Memory B cell (primary cell): ENCODE data around the gene GNB1.
"Not testable (repeated sequence)": the region's sequence is repeated elsewhere in the genome, so short reads cannot be mapped to it uniquely, and the experiment has no call there.

Experiments
- ATAC-seq: fragments of 150-1000 bp; cut with Tn5 transposase; 2 replicates; pipeline ENCODE4 v1.10.0; 2021; ENCODE audit warnings: low read depth, mild to moderate bottlenecking, moderate library complexity
- DNase-seq, 2 donors: peaks; one replicate each; pipeline ENCODE4 v3.0.0; 2022; ENCODE audit warnings: low spot score in 2 of 2
- H3K27ac Mint-ChIP-seq: one replicate; pipeline ENCODE4 v1.8.0; 2022; ENCODE audit warnings: mild to moderate bottlenecking, moderate library complexity, mixed read lengths
- H3K27me3 Mint-ChIP-seq: one replicate; pipeline ENCODE4 v1.8.0; 2022; ENCODE audit warnings: mixed read lengths
- H3K36me3 Mint-ChIP-seq: one replicate; pipeline ENCODE4 v1.8.0; 2022; ENCODE audit warnings: mild to moderate bottlenecking, mixed read lengths
- H3K4me1 Mint-ChIP-seq: one replicate; pipeline ENCODE4 v1.8.0; 2022; ENCODE audit warnings: mixed read lengths
- H3K4me3 Mint-ChIP-seq: one replicate; pipeline ENCODE4 v1.8.0; 2022; ENCODE audit warnings: mild to moderate bottlenecking, moderate library complexity, mixed read lengths
- H3K9me3 Mint-ChIP-seq: one replicate; pipeline ENCODE4 v1.8.0; 2022; ENCODE audit warnings: mixed read lengths

Gene GNB1

GRCh38 chr1:1755852-1756251 is 135.0 kb downstream of the GNB1 start:
- Mint-ChIP-seq H3K36me3 (peaks cover 11% of the 10 kb centered on the region), H3K27ac (no peak overlapping the region), H3K4me1 (no peaks in the 10 kb centered on the region), H3K9me3 (no peaks in the 10 kb centered on the region), H3K27me3 (no peaks in the 10 kb centered on the region), H3K4me3 (no peak overlapping the region)
- DNase-seq (no peak), ATAC-seq (no peak)

- Mint-ChIP-seq H3K4me1 (no peaks in the 10 kb centered on the region), H3K9me3 (no peaks in the 10 kb centered on the region), H3K36me3 (peaks cover 11% of the 10 kb centered on the region), H3K4me3 (no peak overlapping the region), H3K27me3 (no peaks in the 10 kb centered on the region), H3K27ac (no peak overlapping the region)
- DNase-seq (no peak), ATAC-seq (no peak)
Observed at GRCh38 chr1:1755426-1755825, 135.5 kb downstream of the GNB1 start.

DNA sequence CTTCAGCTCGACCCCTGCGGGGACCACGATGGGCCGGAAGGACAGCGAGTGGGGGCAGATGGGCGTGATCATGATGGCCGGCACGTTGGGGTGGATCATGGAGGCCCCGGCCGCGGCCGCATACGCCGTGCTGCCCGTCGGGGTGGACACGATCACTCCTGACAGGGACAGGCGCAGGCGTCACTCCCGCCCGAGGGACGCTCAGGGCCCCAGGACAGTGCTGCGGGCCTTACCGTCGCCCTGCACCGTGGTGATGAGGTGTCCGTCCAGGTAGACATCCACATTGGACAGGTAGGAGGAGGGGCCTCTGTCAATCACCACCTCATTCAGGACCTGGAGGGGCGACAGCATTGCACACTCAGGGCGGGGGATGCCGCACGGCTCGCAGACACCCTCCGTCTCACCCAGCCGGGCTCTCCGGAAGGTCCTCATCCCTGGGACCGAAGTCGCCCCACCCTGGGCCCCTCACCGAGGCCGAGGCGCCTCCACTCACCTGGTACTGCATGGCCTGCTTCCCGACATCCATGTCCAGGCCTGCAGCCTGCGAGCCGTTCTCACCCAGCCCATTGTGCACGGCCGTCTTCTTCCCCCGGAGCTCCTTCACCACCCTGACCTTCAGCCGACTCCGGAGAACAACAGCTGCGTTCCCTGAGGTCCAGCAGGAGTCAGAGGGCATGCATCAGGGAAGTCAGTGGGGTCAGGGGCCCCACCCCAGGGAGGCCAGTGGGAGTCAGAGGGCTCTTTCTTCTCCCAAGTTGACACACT is 136.7 kb downstream of the GNB1 start:
- Mint-ChIP-seq H3K27me3 (no peaks in the 10 kb centered on the region), H3K27ac (no peak overlapping the region), H3K9me3 (no peaks in the 10 kb centered on the region), H3K4me1 (peaks cover 3% of the 10 kb centered on the region), H3K36me3 (peaks cover 9% of the 10 kb centered on the region), H3K4me3 (no peak overlapping the region)
- no peak for ATAC-seq
- DNase-seq, result no peak

GRCh38 chr1:1753607-1754005 is 137.3 kb downstream of the GNB1 start:
- Mint-ChIP-seq H3K9me3 (no peaks in the 10 kb centered on the region), H3K27me3 (no peaks in the 10 kb centered on the region), H3K27ac (no peak overlapping the region), H3K4me1 (peaks cover 3% of the 10 kb centered on the region), H3K4me3 (no peak overlapping the region), H3K36me3 (peaks cover 7% of the 10 kb centered on the region)
- ATAC-seq, result no peak
- DNase-seq, result no peak

GRCh38 chr1:1752636-1753606 is 138.0 kb downstream of the GNB1 start:
- H3K27ac Mint-ChIP-seq, result no peak overlapping the region
- peaks cover 7% of the 10 kb centered on the region for H3K36me3 Mint-ChIP-seq
- H3K4me3 Mint-ChIP-seq, result no peak overlapping the region
- H3K4me1 Mint-ChIP-seq, result peaks cover 5% of the 10 kb centered on the region
- no peaks in the 10 kb centered on the region for H3K27me3 Mint-ChIP-seq
- no peak for ATAC-seq
- H3K9me3 Mint-ChIP-seq, result no peaks in the 10 kb centered on the region
- DNase-seq, result no peak

DNA sequence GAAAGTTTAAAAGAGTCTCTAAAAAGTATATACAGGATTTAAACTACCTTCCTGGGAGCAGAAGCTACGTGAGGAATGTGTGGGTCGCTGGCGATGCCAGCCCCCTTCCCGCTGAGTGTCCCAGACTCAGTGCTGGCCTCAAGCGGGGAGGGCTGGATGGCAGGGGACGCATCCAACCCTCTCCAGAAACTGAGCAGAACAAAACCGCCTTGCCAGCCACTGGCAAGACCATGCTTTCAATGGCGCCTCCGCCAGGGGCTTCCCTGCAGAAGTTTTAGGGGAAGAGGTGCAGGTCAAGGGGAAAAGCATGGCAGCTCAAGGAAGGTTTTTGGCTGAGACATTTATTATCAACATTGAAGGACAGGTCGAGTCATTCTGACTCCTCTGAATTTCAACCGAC is 138.7 kb downstream of the GNB1 start:
- Mint-ChIP-seq H3K27ac (no peak overlapping the region), H3K4me3 (no peak overlapping the region), H3K9me3 (no peaks in the 10 kb centered on the region), H3K27me3 (no peaks in the 10 kb centered on the region), H3K4me1 (peaks cover 5% of the 10 kb centered on the region), H3K36me3 (peaks cover 4% of the 10 kb centered on the region)
- no peak for DNase-seq
- ATAC-seq, result no peak

DNA sequence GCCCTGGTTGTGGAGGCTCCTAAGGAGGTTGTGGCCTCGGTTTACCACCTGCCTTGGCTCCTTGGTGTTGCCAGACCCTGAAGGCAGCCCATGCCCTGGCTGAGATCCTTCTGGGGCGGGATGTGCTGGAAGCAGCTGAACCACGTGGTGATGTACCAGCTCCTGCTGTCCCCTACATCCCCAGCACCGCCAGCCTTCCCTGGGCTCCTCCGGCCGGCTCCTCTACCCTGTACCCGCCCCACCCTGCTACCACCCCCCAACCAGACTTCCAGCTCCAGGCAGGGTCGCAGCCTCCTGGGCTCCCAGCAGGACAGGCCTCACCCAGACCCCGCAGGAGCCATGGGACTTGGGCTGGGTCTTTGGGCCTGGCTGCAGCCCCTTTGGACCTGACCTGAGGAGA is 140.9 kb downstream of the GNB1 start:
- H3K4me1 Mint-ChIP-seq, H3K27ac Mint-ChIP-seq, H3K4me3 Mint-ChIP-seq, H3K36me3 Mint-ChIP-seq, ATAC-seq, H3K9me3 Mint-ChIP-seq, H3K27me3 Mint-ChIP-seq, DNase-seq: not testable (repeated sequence)

DNA sequence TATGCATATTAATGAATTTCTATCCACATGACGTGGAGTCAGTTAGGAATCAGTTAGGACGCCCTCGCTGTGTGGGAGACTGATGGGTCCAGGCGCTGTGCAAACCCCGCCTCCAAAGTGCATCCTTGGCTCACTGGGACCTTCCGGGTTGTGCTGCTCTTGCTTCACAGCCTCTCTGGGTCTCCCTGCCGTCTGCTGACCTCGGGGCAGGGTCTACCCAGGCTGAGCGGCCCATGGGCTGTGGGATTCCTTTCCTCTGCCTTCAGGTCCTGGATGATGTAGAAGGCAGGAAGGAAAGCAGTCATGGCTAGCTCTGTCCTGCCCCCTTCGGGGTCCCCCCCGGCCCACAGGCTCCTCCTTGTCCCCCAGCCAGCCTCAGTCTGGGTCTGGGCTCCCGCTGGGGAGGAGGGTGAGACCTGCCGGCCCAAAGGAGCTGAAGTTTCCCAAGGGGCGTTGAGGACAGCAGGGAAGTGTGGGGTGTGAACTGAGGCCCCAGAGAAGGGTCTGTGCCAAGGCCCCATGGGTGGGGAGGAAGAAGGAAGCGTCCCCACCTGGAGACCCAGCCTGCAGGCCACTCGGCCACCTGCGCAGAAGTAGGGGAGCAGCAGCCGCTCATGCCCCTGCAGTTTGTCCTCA is 142.1 kb downstream of the GNB1 start:
- no peak for ATAC-seq
- H3K4me3 Mint-ChIP-seq, result peak overlapping the region; percentile 41
- no peak overlapping the region for H3K27ac Mint-ChIP-seq
- no peaks in the 10 kb centered on the region for H3K36me3 Mint-ChIP-seq
- DNase-seq, result no peak
- H3K9me3 Mint-ChIP-seq, result no peaks in the 10 kb centered on the region
- peaks cover 5% of the 10 kb centered on the region for H3K4me1 Mint-ChIP-seq
- H3K27me3 Mint-ChIP-seq, result no peaks in the 10 kb centered on the region

GRCh38 chr1:1746566-1746909 is 144.3 kb downstream of the GNB1 start:
- H3K27me3 Mint-ChIP-seq, DNase-seq, H3K4me1 Mint-ChIP-seq, H3K36me3 Mint-ChIP-seq, H3K9me3 Mint-ChIP-seq: not testable (repeated sequence)
- peak; percentile 74 for ATAC-seq
- Mint-ChIP-seq H3K27ac (peak overlapping the region; percentile 89), H3K4me3 (peak overlapping the region; percentile 73)

- Mint-ChIP-seq H3K4me3 (peak overlapping the region; percentile 73), H3K27ac (peak overlapping the region; percentile 89)
- not testable (repeated sequence) for H3K27me3 Mint-ChIP-seq, H3K36me3 Mint-ChIP-seq, H3K4me1 Mint-ChIP-seq, H3K9me3 Mint-ChIP-seq
- peak; percentile 58 to 96 for DNase-seq
- peak; percentile 63 for ATAC-seq
Observed at GRCh38 chr1:1745651-1746565, 145.0 kb downstream of the GNB1 start.

DNA sequence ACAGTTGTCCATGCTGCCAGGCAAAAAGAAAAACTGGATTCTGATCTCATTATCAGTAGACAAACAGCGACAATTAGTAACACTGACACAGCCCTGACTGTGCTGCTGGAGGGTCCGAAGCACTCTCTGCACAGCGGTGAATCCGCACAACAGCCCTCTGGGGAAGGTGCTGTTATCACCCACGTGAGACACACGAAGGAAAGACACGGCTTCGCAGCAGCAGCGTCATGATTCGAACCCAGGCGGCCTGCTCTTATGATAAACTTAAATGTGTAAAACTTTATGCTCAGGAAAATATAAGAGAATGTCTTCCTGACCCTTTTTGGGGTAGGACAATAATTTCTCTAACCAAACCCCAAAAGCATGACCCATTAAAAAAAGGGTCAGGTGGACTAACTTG is 148.4 kb downstream of the GNB1 start:
- not testable (repeated sequence) for H3K4me1 Mint-ChIP-seq, H3K9me3 Mint-ChIP-seq, H3K27me3 Mint-ChIP-seq, H3K36me3 Mint-ChIP-seq, DNase-seq, H3K27ac Mint-ChIP-seq, H3K4me3 Mint-ChIP-seq, ATAC-seq

GRCh38 chr1:1741013-1741412 is 149.9 kb downstream of the GNB1 start:
- not testable (repeated sequence) for DNase-seq, H3K9me3 Mint-ChIP-seq, H3K27ac Mint-ChIP-seq, H3K4me3 Mint-ChIP-seq, H3K27me3 Mint-ChIP-seq, H3K36me3 Mint-ChIP-seq, H3K4me1 Mint-ChIP-seq, ATAC-seq

DNA sequence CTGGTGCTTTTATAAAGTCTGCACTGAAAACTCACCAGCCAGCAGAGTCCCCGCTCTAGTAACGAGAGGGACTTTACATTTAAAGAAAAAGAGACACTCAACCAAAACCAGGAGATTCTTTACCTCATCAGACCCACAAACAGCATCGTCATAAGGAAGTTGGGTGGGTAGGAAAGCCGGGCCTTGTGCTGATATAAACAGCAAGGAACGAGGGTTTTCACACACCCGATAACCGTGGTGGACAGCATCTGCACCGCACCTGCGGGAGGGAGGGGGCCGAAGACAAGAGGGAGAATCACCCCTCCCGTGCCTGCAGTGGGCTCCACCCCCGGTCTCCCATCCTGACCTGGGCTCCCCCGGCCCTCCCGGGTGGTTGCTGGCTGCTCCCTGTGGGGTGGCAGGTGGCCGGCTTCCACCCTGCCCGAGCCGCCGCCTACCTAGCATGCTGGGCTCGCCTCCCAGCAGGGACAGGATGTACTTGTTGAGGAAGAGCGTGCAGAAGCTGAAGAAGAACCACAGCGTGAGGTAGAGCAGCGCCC is 152.0 kb downstream of the GNB1 start:
- not testable (repeated sequence) for H3K27me3 Mint-ChIP-seq, DNase-seq, H3K4me3 Mint-ChIP-seq, H3K9me3 Mint-ChIP-seq, H3K27ac Mint-ChIP-seq, H3K4me1 Mint-ChIP-seq, H3K36me3 Mint-ChIP-seq
- peak; percentile 53 for ATAC-seq
